Stimulated activated CD4-positive, alpha-beta T cell treated with anti-CD3 and anti-CD28 coated beads, Interleukin-12 subunit alpha, Interleukin-12 subunit beta, amount 100 ng/mL, for 24 hours (primary cell): ENCODE data around the gene CDH4.
"Not testable (repeated sequence)": the region's sequence is repeated elsewhere in the genome, so short reads cannot be mapped to it uniquely, and the experiment has no call there.

Source experiments
- DNase-seq, 2 experiments: peaks; one replicate each; pipeline ENCODE4 v3.0.0-alpha.2; 2020; ENCODE audit warnings: low read depth in 2 of 2

The CDH4 gene

DNA sequence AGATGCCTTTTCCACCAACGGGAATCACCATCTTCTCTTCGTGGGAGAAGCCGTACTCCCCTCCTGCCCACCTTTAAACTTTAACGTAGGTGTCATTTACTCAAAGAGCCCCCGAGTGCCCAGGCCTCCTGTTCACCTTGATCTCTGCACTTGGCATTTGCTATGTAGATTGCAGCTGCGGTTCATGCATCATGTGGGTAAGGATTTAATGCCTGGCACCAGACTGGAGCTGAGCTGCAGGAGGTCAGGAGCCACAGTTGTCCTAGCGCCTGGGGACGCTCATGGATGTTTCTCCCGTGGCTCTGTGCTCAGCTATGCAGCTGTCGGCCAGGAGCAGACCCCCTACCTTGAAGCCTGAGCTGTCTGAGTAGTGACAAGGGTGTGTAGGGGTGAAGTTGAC lies 133.7 kb downstream of the CDH4 start:
- no peak for DNase-seq

DNA sequence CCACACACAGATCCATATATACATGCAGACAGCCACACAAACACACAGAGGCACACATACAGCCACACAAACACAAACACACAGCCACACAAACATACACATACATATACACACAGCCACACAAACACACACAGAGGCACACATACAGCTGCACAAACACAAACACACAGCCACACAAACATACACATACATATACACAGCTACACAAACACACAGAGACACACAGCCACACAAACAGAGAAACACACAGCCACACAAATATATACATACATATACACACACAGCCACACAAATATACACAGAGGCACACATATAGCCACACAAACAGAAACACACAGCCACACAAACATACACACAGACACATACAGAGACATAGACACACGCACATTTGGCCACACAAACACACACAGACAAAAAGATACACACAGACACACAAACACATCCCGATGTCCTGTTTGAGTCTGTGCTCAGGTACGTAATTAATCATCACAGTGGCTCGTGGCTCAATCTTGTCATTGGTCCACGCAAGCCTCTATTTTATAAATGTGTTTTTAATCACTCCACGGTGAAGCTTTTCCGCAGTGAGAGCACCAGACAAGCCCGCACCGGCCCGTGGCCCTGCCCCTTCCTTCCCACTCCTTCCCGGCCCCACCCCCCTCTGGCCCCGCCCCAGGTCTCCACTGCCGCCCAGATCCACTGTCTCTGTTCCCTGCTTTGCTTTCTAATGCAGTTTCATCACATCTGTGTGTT lies 135.3 kb downstream of the CDH4 start:
- DNase-seq = peak in 1 of 2 experiments; percentile 9

DNA sequence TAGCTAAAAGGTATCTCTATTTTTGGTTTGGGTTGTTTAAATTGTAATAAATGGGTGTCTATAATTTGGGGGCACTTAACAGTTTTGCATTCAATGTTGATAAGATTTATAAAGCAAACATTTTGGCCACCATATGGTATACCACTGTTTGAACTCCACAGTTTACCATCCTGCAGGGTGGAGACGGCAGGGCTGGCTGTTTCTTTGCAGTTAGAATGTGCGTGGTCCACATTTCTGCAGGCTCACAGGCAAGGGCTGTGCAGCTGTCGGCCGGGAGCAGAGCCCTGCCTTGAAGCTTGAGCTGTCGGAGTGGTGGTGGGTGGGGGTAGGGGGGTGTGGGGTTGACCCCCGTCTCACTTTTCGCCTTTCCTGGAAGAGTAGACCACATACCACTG lies 135.9 kb downstream of the CDH4 start:
- DNase-seq = no peak

DNA sequence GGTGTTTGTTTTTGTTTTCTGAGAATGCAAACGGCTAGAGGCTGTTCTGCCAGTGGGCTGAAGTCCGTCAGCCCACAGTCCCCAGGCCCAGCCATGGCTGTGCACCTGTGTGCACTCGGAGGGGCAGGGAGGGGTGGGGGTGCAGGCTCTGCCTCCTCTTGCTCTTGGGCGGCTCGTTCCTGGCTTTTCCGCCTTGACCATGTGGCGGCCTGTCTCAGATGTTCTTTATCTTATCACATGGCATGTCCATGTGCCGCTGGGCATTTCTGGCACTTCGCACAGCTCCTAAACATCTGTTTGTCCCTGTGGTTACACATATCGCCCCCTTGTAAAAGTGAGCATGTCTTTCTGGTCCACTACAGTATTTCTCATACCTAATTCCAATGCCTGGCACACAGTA lies 137.0 kb downstream of the CDH4 start:
- DNase-seq = no peak

DNA sequence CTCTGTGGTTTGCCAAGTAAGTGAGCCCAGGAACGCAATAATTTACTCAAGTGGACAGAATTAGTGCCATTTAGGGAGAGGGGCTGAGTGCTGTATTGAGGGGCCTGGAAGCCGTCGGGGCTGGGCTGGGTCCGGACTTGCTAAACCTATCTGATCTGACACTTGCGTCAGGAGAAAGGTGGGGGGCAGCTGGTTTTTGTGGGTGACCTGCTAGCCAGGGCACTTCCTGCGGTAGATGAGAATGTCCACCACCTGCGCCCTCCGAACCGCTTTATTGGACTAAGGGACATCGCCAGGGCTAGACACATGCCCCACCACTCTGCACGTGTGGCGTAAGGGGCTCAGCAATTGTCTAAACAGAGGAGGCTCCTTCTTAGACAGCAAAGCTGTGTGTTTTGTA lies 139.1 kb downstream of the CDH4 start:
- DNase-seq = no peak

DNA sequence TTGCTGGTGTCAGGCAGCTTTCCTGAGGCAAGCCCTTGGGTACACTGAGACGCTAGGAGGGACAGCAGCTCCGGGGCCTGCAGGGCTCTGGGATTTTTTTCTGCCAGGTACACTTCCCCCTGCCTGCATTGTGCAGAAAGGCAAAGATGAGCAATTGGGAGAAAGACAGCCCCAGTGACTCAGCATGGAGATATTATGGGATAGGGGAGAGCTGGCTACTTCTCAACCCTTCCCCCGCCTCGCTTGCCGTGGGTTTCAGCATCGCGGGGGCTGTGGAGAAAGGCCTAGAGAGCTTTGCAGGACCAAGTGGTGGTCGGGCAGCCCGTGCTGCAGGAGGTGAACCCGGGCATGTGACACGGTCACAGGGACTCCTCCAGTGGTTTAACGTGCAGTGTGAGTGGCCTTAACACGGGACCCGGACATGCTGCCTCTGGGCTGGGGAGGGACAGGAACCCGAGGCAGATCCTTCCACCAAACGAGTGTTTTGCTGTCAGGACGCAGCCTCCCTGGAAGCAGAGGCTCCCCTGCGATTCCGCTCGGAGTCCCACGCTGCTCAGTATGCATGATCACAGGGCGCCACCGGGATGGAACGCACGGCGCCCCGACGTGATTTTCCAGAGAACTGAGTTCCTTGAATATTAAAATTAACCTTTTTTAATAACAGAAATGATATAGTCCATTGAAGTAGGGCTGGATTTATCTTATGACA lies 139.9 kb downstream of the CDH4 start:
- no peak for DNase-seq

DNA sequence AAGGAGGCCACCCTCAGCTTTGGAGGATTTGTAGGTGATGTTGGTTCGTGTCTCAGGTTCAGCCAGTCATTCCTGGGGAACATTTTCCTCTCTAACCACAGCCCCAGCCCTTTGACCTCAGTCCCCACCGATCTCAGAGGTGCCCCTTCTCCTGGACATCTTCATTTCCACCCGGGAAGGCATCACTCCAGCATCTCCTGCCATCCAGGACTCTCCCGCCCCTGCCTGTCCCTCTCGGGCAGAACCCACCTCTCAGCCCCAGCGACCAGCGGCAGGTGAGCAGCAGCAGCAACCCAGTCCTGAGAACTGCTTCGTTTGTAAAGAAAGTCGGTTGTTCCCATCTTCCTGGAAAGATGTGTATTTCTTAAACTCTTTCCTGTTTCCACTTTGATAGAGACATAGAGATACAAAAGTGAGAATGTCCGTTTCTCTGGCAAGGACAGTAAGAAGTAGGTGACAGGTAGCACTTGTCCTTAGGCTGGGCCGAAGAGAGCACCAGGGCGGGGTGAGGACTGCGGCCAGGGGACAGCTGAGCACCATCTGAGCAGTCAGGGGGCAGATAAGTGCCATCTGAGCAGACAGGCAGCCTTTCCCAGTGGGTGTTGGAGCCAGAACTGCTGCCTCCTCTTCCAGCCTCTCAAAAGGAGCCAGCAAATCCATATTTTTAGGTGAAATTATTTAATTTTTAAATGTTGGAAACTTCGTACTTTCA lies 142.2 kb downstream of the CDH4 start:
- no peak for DNase-seq

DNA sequence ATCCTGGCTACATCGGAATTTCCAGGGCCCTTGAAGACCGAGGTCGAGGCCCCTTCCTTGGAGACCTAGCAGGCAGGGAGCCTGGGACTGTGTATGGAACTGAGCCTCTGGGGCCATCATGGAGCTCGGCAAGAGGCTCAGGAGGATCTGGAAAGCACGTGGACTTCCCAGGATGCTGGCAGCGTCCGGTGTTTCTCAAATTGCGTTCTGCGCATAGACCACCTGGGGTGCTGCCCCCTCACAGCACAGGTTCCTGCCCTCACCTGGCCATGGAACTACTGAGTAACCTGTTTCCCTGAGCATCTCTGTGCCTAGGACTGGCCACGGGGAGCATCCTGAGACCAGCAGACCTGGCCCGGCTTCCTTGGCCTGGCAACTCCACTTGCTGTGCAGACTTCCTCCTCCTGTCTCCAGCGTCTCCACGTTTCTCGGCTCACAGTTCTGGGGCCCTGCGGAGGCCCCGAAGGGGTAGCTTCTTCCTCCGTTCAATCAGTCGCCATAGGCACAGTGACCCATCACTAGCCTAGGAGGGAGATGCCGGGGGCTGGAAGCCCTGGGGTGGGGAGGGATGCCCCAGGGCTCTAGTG lies 144.3 kb downstream of the CDH4 start:
- DNase-seq = no peak

DNA sequence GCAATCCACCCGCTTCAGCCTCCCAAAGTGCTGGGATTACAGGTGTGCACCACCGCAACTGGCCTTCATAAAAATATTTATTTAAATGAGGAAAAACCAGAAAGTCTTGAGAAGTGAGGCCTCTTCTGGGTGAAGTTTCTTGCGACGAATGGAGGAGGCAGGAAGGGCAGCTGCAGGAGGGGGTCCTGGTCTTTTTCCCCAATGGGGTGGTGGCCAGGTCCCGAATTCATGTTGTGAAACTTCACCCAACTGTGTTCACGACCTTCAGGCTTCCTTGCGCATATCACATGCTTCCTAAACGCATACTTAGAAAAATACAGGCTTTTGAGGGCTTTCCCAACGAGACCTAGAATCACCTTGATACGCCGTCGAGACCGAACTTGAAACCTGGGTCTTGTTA lies 145.1 kb downstream of the CDH4 start:
- DNase-seq = no peak

DNA sequence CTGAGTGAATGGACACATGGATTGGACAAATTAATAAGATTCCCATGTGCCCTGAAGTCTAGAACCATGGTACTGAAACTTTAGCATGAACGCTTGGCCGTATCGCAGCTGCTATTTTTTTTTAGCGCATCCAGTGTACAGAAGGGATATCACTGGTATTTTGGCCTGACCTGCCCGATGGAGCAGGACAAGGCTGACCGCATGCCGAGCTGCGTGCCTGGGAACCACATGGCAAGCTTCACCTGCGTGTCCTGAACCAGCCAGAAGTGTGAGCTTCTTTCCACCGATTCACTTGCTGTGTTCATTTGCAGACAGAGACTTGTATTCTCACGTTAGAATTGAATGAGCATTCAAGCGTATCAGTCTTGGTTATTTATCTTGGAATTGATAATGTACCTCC lies 145.7 kb downstream of the CDH4 start:
- DNase-seq = no peak

DNA sequence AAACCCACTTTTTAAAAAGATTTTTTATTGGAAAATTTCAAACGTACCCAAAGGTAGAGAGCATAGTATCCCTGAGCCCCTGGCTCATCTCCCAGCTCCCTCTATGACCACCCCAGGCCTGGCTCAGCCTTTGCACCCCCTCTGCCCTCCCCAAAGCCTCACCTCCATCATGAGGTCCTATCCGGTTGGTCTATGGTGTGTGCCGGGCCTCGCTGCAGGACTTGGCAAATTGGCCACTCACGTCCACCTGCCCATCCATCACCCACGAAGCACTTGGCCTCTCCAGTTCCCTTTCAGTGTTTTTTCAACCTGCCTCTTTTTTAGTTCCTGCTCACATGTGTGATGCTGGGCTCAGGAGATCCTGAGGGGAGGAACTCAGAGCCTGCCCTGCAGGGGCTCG lies 147.4 kb downstream of the CDH4 start:
- DNase-seq = no peak

DNA sequence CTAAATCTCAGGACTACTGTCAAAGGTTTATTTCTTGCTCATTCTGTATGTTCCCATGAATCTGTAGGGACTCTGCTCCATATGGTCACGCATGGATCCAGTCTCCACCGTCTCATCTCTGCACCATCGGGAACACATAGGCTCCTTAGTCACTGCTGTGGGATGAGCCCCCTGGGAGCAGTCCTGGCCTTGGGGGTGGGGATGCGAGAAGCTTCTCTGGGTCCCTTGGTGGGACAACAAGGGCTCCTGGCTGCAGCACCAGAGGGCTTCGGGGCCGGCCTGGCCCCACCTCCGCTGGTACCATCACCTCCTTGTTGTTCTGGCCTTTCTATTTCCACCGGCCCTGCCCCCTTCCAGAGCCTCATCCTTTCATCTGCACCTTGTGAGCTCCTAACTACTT lies 148.4 kb downstream of the CDH4 start:
- no peak for DNase-seq

DNA sequence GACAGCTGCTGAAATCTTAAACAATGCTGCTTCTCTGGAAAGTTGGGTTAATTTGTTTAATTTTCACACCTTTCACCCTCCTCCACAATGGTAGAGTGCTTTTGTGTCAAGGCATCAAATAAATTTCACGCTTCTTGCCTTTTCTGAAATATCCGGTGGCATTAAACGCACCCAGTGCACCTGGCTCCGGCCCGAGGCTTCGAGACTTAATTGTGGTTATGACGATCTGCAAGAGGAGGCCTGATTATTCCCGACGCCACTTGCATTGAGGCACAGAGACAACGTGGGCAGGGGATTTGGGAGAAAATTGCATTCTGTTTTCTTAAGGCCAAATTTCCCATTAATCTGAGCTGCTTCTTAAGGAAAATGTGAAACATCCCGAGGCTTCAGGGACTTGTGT lies 152.2 kb downstream of the CDH4 start:
- DNase-seq = no peak

DNA sequence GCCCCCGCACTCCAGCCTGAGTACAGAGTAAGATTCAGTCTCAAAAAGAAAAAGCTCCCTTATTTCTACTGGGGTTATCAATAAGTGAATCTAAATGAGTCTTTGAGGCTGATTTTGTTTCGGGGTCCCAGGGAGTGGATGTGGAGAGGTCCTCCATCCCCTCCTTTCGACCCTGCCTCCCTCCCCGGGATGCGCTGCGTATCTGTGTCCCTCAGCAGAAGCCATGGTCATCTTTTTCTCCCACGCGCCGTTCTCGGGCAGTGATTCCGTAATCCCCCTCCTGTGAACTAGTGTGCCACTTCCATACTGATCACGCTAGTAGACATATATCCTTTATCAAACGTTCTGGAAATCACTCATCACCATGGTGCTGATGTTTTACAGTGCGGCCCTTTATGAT lies 152.9 kb downstream of the CDH4 start:
- no peak for DNase-seq

DNA sequence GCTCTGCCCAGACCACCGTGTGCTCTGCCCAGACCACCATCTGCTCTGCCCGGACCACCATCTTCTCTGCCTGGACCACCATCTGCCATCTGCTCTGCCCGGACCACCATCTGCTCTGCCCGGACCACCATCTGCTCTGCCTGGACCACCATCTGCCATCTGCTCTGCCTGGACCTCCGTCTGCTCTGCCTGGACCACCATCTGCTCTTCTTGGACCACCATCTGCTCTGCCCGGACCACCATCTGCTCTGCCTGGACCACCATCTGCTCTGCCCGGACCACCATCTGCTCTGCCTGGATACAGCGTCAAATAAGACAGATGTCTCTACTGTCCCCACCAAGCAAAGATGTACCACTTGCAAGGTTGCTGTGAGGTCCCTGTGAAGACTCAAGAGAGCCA lies 154.7 kb downstream of the CDH4 start:
- not testable (repeated sequence) for DNase-seq

DNA sequence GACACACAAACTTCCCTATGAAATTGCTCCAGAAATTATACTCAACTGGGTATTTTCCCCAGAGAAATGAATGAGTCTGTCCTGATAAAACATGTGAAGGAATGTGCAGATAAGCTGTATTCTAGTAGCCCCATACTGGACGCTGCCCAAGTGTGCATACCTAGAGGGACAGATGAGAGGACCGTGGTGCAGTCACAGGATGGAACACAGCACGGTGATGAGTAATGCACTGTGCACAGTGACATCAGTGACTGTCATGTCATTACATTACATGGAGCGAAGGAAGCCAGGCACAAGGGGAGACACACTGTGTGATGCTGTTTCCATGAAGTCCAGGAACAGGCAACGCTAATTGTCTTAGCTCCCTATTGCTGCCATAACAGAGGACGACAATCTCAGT lies 155.5 kb downstream of the CDH4 start:
- no peak for DNase-seq

DNA sequence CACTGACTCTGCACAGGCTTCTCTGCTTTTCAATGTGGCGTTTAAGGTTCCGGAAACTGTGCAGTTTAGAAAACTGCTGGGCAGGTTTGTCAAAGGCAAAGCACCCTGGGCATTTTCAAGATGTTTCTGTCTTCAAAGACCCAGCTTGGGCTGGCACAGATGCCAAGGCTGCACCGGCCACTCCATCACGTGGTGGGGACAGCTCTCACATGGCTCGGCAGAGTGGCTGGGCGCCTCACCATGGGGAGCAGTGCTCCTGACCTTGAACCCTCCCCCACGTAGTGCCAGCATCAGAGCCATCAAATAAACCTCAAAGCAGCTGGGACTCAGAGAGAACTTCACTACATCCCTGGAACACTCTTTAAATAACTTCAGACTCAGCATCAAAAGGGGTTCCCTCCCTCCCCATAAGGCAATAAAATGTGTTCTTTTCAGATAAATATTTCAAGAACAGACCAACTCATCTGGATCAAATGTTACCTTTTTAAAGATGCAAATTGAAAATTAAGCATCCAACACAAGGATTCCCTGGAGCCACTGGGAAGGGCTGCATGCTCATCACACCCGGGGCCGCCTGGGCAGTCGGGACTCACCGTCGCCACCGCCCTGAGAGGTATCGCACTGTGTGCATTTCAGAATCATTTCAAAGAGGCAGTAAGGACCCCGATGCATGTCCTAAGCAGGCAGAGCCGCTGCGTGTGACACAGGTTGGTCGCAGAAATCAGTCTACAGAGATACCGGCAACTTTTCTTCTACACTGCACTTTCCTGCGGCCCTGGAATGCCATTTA lies 157.1 kb downstream of the CDH4 start:
- DNase-seq = no peak

DNA sequence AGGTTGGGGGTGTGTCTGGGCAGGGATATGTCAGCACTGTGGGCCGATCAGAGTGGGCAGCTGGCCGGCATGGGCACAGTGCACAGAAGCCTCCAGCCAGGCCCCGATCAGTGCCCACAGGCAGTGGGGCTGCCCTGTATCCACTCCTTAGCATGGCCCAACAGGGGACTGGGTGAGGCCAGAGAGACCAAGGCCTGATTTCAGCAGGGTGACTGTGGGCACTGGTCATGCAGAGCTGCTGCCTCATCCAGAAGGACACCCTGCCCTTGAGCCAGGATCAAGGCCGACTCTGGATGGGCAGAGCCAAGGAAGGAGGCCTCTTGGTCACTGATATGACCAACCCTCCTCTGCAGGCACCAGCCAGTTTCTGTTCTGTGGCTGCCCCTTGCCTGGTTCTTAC lies 159.7 kb downstream of the CDH4 start:
- DNase-seq = no peak

DNA sequence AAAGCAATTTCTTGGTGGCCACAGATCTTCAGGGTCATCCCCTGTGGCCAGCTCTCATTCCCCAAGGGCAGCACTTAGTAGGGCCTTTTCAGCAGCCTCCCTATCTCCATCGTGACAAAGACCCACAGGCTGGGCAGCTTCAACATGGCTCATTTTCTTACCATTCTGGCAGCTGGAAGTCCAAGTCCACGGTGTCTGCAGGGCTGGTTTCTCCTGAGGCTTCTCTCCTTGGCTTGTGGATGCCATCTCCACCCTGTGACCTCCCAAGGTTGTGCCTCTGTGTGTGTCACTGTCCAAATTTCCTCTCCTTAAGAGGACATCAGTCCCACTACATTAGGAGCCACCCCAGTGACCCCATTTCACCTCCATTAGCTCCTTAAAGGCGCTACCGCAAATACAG lies 161.7 kb downstream of the CDH4 start:
- DNase-seq = no peak

DNA sequence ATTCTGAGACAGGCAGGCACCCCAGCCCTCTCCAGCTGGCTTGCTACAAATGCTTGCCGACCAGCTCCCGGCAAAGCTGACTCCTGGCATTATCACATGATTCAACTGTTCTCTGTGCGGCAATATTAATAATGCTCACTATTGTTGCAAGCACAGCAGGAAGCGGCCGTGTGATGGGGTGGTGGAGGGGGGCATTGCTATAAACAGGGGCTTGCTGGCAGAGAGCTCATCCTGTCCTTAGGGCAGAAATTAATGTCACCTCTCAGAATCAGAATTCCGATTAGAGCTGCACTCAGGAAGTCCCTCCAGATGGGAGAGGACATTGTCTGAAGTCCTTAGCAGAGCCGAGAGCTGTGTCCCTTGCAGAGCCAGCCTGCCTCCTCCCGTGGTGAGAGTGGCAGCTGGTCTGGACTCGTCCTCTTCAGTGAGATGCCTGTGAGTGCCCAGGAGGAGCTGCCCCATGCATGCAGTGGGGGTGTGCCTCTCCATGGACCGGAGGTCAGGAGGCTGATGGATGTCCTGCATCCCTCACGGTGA lies 162.5 kb downstream of the CDH4 start:
- DNase-seq = no peak

DNA sequence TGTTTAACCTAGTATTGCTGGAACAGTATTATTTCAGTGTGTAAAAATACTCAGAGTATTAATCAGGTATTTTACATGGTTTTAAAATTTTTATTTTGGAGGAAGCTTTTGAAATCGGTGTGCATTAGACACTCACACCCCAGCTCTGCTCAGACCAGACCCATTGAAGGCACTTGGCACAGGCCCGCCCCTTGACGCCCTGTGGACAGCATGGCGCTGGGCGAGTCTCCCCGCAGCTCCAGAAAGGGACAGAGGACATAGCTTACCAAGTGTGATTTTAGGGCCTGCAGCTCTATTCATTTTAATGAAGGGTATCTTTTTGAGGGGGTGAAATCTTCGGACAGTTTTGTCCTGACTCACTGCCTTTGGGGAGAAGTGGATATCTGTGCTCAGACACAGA lies 164.5 kb downstream of the CDH4 start:
- no peak for DNase-seq
